Rectal smooth muscle tissue (tissue), 1 donor: Measurements from ENCODE around the gene HNF4A.
"Not testable (repeated sequence)": the region's sequence is repeated elsewhere in the genome, so short reads cannot be mapped to it uniquely, and the experiment has no call there.

Experiments used
- H3K27ac ChIP-seq: one replicate; pipeline ENCODE4 v1.7.0; 2013; ENCODE audit warnings: low read depth, low read length, inconsistent platforms
- H3K27me3 ChIP-seq: one replicate; pipeline ENCODE4 v1.7.0; 2013; ENCODE audit warnings: low read length; ENCODE audit not compliant: control insufficient read depth, insufficient read depth
- H3K36me3 ChIP-seq: one replicate; pipeline ENCODE4 v1.7.0; 2013; ENCODE audit warnings: low read length; ENCODE audit not compliant: control insufficient read depth, insufficient read depth
- H3K4me1 ChIP-seq: one replicate; pipeline ENCODE4 v1.7.0; 2013; ENCODE audit warnings: low read length; ENCODE audit not compliant: control insufficient read depth, insufficient read depth
- H3K4me3 ChIP-seq: one replicate; pipeline ENCODE4 v1.7.0; 2013; ENCODE audit warnings: low read length
- H3K9ac ChIP-seq: one replicate; pipeline ENCODE4 v1.7.0; 2013; ENCODE audit warnings: low read length

HNF4A gene

GRCh38 chr20:44334306-44334705 lies 21.2 kb upstream of the HNF4A start:
- Histone ChIP-seq H3K9ac (no peak overlapping the region), H3K27ac (no peak overlapping the region), H3K4me1 (no peaks in the 10 kb centered on the region), H3K4me3 (no peak overlapping the region), H3K27me3 (no peaks in the 10 kb centered on the region), H3K36me3 (no peaks in the 10 kb centered on the region)

DNA sequence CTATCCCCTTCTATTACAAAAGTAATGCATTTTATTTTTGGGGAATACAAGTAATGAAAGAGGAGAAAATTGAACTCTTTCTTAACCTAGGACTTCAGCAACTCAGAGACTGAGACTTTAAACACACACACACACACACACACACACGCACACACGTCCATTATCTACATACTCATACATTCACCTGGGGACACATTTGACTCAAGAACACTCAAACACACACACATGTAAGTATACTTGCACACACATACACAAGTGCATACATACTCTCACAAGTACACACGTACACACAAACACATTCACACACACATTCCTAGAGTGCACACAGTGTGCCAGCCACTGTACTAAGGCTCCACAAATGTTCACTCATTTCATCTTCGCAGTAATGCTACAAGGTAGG lies 20.8 kb upstream of the HNF4A start:
- H3K36me3 ChIP-seq = no peaks in the 10 kb centered on the region
- no peaks in the 10 kb centered on the region for H3K4me1 ChIP-seq
- H3K9ac ChIP-seq = no peak overlapping the region
- no peak overlapping the region for H3K4me3 ChIP-seq
- no peak overlapping the region for H3K27ac ChIP-seq
- H3K27me3 ChIP-seq = no peaks in the 10 kb centered on the region

DNA sequence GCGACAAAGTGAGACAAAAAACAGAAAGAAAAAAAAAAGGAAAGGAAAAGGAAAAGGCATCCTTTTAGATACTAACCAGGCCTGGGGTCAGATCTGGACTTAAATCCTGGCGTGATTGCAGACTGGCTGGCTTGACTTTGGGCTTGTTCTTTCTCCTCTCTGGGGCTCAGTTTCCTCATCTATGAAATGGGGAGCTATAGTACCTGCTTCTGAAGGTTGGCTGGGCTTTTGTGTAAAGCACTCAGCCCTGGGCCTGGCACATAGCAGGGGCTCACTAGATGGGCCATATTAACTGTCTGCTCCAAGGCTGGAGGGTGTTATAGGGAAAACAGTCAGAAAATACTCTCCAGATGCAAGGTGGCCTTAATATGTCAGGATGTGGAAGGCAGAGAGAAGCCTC lies 19.8 kb upstream of the HNF4A start:
- H3K27me3 ChIP-seq = no peaks in the 10 kb centered on the region
- no peaks in the 10 kb centered on the region for H3K36me3 ChIP-seq
- no peak overlapping the region for H3K4me3 ChIP-seq
- no peak overlapping the region for H3K27ac ChIP-seq
- H3K4me1 ChIP-seq = no peaks in the 10 kb centered on the region
- no peak overlapping the region for H3K9ac ChIP-seq

GRCh38 chr20:44336086-44336485 lies 19.4 kb upstream of the HNF4A start:
- Histone ChIP-seq H3K4me1 (no peaks in the 10 kb centered on the region), H3K4me3 (no peak overlapping the region), H3K27me3 (no peaks in the 10 kb centered on the region), H3K27ac (no peak overlapping the region), H3K9ac (no peak overlapping the region), H3K36me3 (no peaks in the 10 kb centered on the region)

- H3K36me3 ChIP-seq = no peaks in the 10 kb centered on the region
- H3K27ac ChIP-seq = no peak within 1 kb of the TSS
- no peaks in the 10 kb centered on the region for H3K27me3 ChIP-seq
- no peaks in the 10 kb centered on the region for H3K4me1 ChIP-seq
- H3K4me3 ChIP-seq = no peak within 1 kb of the TSS
- H3K9ac ChIP-seq = no peak within 1 kb of the TSS
Measured at GRCh38 chr20:44336725-44337380, 18.6 kb upstream of the HNF4A start, which contains the start of gene R3HDML. Gene R3HDML (plus strand): TSS chr20:44337043. CDS start chr20:44337158, 115 bp downstream.

GRCh38 chr20:44342248-44342647 lies 13.3 kb upstream of the HNF4A start:
- Histone ChIP-seq H3K4me3 (no peak overlapping the region), H3K4me1 (no peaks in the 10 kb centered on the region), H3K27me3 (no peaks in the 10 kb centered on the region), H3K9ac (no peak overlapping the region), H3K36me3 (no peaks in the 10 kb centered on the region), H3K27ac (no peak overlapping the region)

- Histone ChIP-seq H3K4me1 (no peaks in the 10 kb centered on the region), H3K9ac (no peak overlapping the region), H3K36me3 (no peaks in the 10 kb centered on the region), H3K4me3 (no peak overlapping the region), H3K27ac (no peak overlapping the region), H3K27me3 (no peaks in the 10 kb centered on the region)
Measured at GRCh38 chr20:44343162-44343675, 12.3 kb upstream of the HNF4A start.

DNA sequence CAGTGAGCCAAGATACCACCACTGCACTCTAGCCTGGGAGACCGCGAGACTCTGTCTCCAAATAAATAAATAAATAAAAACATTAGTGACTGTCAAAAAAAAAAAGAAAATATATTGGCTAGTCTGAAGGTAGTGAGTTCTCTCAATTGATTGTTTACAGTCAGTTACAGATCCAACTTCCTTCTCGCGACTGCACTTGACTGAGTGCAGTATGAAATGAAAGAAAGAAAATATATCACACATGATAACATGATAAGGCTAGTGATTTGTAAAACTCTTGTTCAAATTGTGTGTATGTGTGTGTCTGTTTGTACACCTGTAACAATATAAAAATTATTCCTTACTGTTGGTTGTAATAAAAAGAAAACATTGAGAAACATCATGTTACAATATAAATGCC lies 10.8 kb upstream of the HNF4A start:
- H3K27me3 ChIP-seq = no peaks in the 10 kb centered on the region
- H3K9ac ChIP-seq = no peak overlapping the region
- H3K36me3 ChIP-seq = no peaks in the 10 kb centered on the region
- H3K27ac ChIP-seq = no peak overlapping the region
- H3K4me1 ChIP-seq = no peaks in the 10 kb centered on the region
- H3K4me3 ChIP-seq = no peak overlapping the region

DNA sequence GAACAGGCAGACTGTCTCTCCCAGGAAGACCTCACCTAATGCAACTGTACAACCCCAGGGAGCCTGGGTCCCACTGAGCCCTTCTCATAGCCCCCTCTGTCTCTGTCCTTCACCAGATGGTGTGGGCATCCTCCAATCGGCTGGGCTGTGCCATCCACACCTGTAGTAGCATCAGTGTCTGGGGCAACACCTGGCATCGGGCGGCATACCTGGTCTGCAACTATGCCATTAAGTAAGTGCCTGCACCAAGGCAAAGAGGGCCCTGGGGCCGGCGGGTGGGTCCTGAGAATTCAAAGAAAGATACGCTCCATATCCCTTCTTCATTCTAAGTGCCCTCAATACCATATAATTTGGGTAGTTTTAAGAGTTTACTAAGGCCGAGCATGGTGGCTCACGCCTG lies 10.4 kb upstream of the HNF4A start:
- Histone ChIP-seq H3K27ac (no peak overlapping the region), H3K36me3 (no peaks in the 10 kb centered on the region), H3K4me3 (no peak overlapping the region), H3K4me1 (no peaks in the 10 kb centered on the region), H3K27me3 (no peaks in the 10 kb centered on the region), H3K9ac (no peak overlapping the region)

DNA sequence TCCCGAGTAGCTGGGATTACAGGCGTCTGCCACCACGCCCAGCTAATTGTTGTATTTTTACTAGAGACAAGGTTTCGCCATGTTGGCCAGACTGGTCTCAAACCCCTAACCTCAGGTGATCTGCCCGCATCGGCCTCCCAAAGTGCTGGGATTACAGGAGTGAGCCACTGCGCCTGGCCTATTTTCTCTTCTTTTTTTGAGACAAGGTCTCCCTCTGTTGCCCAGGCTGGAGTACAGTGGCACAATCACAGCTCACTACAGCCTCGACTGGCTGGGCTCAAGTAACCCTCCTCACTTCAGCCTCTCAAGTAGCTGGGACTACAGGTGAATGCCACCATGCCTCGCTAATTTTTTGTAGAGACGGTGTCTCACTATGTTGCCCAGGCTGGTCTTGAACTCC lies 9.6 kb upstream of the HNF4A start:
- H3K36me3 ChIP-seq, H3K4me3 ChIP-seq, H3K9ac ChIP-seq, H3K4me1 ChIP-seq, H3K27ac ChIP-seq, H3K27me3 ChIP-seq: not testable (repeated sequence)

DNA sequence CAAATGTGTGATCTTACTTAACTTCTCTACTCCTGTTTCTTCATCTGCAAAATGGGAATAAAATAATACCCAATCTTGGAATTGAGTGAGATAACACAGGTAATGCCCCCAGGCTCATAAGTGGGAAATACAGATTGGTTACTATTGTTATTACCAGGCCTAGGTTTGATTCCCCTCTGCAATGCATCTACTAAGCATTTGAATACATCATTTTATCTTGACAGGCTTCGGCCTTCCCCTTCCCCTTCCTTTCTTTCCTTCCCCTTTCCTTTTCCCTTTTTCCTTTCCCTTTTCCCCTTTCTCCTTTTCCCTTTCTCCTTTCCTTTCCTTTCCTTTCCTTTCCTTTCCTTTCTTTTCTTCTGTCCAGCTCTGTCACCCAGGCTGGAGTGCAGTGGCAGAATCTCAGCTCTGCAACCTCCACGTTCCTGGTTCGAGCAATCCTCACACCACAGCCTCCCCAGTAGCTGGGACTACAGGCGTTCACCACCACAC lies 7.3 kb upstream of the HNF4A start:
- Histone ChIP-seq H3K4me1 (no peaks in the 10 kb centered on the region), H3K36me3 (no peaks in the 10 kb centered on the region), H3K27ac (no peak overlapping the region), H3K27me3 (no peaks in the 10 kb centered on the region), H3K9ac (no peak overlapping the region), H3K4me3 (no peak overlapping the region)

DNA sequence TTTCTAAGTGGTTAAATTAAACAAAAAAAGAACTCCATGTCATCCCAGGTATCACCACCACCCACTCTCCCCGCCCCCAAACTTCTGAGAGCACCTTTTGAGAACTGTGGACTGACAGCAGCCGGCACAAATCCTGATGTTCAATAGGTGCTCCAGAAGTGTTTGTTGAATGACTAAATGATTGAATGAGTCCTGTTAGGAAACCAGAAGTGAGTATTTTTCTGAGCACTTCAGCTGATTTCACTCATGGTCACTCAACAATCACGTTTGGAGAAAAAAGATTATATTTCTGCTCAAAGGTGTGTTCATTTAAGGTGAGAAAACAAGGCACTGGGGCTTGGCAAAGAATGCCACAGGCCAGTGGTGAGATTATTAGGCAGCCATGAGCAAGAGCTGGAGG lies 6.2 kb upstream of the HNF4A start:
- Histone ChIP-seq H3K4me1 (no peaks in the 10 kb centered on the region), H3K9ac (no peak overlapping the region), H3K27ac (no peak overlapping the region), H3K4me3 (no peak overlapping the region), H3K27me3 (no peaks in the 10 kb centered on the region), H3K36me3 (no peaks in the 10 kb centered on the region)

DNA sequence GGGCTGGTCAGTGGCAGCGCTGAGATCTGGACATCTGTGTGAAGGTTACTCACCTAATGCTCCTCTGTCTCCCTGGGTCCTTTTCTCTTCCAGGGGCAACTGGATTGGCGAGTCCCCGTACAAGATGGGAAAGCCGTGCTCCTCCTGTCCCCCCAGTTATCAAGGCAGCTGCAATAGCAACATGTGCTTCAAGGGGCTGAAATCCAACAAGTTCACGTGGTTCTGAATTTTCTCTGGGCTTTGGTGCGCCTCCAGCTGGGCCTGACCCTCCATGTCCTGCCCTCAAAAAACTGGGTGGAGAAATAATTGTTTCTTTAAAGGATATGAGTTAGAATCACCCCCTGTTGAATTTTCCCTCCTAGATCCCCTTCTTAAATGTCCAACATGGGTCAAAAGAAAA lies 4.9 kb upstream of the HNF4A start:
- no peak overlapping the region for H3K27ac ChIP-seq
- no peaks in the 10 kb centered on the region for H3K27me3 ChIP-seq

More for the DNA sequence above, 4.9 kb upstream of the HNF4A start:
- H3K36me3 ChIP-seq = no peaks in the 10 kb centered on the region
- H3K4me1 ChIP-seq = no peaks in the 10 kb centered on the region
- H3K9ac ChIP-seq = no peak overlapping the region
- no peak overlapping the region for H3K4me3 ChIP-seq
